ENCODE data around the gene PYCARD. TPM values are rescaled to one million over a fixed set of nuclear protein-coding genes. Genes with fewer than 3 reads are reported as not detected.

PYCARD gene
- total and polyA plus RNA-seq, 9 of the 15 experiments (the other 6 are each of a cell fraction or from before 2014, with no cell fraction given): 1.3 to 28.4 (median 6.0) TPM

DNA sequence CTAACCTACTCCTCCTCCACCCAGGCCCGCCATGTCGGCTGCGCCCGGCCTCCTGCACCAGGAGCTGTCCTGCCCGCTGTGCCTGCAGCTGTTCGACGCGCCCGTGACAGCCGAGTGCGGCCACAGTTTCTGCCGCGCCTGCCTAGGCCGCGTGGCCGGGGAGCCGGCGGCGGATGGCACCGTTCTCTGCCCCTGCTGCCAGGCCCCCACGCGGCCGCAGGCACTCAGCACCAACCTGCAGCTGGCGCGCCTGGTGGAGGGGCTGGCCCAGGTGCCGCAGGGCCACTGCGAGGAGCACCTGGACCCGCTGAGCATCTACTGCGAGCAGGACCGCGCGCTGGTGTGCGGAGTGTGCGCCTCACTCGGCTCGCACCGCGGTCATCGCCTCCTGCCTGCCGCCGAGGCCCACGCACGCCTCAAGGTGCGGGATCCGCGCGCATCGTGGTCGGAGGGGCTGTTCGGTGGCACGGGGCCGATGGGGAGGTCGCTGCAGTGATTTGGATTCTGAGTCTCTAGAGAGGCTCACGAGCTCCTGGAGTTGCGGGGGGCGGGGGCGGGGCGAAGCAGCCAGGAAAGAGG, 12.2 kb upstream of the PYCARD start (continued):
- TF ChIP-seq, protein P1, sequence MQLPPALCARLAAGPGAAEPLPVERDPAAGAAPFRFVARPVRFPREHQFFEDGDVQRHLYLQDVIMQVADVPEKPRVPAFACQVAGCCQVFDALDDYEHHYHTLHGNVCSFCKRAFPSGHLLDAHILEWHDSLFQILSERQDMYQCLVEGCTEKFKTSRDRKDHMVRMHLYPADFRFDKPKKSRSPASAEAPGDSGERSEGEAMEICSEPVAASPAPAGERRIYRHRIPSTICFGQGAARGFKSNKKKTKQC (CRISPR knock-in tag; IDR thresholded peaks at IDR 0.05): no peak
- TF ChIP-seq NRF1 (conservative IDR thresholded peaks at IDR 0.05 in 1 of 2, IDR thresholded peaks at IDR 0.05 in 1 of 2) (no peak), DPF2 (IDR thresholded peaks at IDR 0.05) (peak; percentile 52; the same call in 1 of the 2 replicates), RBM22 (IDR thresholded peaks at IDR 0.05; ENCODE audit: low read depth, low read length, poor library complexity, severe bottlenecking) (no peak), HMG20A (CRISPR knock-in tag; conservative IDR thresholded peaks at IDR 0.05) (no peak), NR3C1 (CRISPR knock-in tag; IDR thresholded peaks at IDR 0.05) (0 out of 2 replicates have a peak, but pooled peaks have one; percentile 21), GATA2 (CRISPR knock-in tag; IDR thresholded peaks at IDR 0.05) (0 out of 2 replicates have a peak, but pooled peaks have one; percentile 13), ZSCAN32 (CRISPR knock-in tag; IDR thresholded peaks at IDR 0.05) (no peak), HDAC3 (IDR thresholded peaks at IDR 0.05; ENCODE audit: borderline replicate concordance, partially characterized antibody) (no peak), CBX8 (IDR thresholded peaks at IDR 0.05; ENCODE audit: borderline replicate concordance, extremely low read depth, low read depth, low read length, poor library complexity, severe bottlenecking) (no peak), HNRNPL (IDR thresholded peaks at IDR 0.05; ENCODE audit: low read depth, low read length) (peak; percentile 63), FOXP1 (CRISPR knock-in tag; IDR thresholded peaks at IDR 0.05) (no peak), GATAD2B (IDR thresholded peaks at IDR 0.05; ENCODE audit: borderline replicate concordance) (no peak), KDM1A (IDR thresholded peaks at IDR 0.05) (peak; percentile 58 to 65; a peak in 3 of 4 replicates), PCBP1 (IDR thresholded peaks at IDR 0.05; ENCODE audit: low read depth, low read length, poor library complexity, severe bottlenecking) (no peak), ZNF197 (CRISPR knock-in tag; IDR thresholded peaks at IDR 0.05; ENCODE audit: low read depth) (no peak)
- TF ChIP-seq, protein P2, sequence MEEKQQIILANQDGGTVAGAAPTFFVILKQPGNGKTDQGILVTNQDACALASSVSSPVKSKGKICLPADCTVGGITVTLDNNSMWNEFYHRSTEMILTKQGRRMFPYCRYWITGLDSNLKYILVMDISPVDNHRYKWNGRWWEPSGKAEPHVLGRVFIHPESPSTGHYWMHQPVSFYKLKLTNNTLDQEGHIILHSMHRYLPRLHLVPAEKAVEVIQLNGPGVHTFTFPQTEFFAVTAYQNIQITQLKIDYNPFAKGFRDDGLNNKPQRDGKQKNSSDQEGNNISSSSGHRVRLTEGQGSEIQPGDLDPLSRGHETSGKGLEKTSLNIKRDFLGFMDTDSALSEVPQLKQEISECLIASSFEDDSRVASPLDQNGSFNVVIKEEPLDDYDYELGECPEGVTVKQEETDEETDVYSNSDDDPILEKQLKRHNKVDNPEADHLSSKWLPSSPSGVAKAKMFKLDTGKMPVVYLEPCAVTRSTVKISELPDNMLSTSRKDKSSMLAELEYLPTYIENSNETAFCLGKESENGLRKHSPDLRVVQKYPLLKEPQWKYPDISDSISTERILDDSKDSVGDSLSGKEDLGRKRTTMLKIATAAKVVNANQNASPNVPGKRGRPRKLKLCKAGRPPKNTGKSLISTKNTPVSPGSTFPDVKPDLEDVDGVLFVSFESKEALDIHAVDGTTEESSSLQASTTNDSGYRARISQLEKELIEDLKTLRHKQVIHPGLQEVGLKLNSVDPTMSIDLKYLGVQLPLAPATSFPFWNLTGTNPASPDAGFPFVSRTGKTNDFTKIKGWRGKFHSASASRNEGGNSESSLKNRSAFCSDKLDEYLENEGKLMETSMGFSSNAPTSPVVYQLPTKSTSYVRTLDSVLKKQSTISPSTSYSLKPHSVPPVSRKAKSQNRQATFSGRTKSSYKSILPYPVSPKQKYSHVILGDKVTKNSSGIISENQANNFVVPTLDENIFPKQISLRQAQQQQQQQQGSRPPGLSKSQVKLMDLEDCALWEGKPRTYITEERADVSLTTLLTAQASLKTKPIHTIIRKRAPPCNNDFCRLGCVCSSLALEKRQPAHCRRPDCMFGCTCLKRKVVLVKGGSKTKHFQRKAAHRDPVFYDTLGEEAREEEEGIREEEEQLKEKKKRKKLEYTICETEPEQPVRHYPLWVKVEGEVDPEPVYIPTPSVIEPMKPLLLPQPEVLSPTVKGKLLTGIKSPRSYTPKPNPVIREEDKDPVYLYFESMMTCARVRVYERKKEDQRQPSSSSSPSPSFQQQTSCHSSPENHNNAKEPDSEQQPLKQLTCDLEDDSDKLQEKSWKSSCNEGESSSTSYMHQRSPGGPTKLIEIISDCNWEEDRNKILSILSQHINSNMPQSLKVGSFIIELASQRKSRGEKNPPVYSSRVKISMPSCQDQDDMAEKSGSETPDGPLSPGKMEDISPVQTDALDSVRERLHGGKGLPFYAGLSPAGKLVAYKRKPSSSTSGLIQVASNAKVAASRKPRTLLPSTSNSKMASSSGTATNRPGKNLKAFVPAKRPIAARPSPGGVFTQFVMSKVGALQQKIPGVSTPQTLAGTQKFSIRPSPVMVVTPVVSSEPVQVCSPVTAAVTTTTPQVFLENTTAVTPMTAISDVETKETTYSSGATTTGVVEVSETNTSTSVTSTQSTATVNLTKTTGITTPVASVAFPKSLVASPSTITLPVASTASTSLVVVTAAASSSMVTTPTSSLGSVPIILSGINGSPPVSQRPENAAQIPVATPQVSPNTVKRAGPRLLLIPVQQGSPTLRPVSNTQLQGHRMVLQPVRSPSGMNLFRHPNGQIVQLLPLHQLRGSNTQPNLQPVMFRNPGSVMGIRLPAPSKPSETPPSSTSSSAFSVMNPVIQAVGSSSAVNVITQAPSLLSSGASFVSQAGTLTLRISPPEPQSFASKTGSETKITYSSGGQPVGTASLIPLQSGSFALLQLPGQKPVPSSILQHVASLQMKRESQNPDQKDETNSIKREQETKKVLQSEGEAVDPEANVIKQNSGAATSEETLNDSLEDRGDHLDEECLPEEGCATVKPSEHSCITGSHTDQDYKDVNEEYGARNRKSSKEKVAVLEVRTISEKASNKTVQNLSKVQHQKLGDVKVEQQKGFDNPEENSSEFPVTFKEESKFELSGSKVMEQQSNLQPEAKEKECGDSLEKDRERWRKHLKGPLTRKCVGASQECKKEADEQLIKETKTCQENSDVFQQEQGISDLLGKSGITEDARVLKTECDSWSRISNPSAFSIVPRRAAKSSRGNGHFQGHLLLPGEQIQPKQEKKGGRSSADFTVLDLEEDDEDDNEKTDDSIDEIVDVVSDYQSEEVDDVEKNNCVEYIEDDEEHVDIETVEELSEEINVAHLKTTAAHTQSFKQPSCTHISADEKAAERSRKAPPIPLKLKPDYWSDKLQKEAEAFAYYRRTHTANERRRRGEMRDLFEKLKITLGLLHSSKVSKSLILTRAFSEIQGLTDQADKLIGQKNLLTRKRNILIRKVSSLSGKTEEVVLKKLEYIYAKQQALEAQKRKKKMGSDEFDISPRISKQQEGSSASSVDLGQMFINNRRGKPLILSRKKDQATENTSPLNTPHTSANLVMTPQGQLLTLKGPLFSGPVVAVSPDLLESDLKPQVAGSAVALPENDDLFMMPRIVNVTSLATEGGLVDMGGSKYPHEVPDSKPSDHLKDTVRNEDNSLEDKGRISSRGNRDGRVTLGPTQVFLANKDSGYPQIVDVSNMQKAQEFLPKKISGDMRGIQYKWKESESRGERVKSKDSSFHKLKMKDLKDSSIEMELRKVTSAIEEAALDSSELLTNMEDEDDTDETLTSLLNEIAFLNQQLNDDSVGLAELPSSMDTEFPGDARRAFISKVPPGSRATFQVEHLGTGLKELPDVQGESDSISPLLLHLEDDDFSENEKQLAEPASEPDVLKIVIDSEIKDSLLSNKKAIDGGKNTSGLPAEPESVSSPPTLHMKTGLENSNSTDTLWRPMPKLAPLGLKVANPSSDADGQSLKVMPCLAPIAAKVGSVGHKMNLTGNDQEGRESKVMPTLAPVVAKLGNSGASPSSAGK (IDR thresholded peaks at IDR 0.05): peak; percentile 64

Measured in K562 (cell line).